Measurements from ENCODE around the gene FAM53B. TPM values are rescaled to one million over a fixed set of nuclear protein-coding genes. Genes with fewer than 3 reads are reported as not detected.

Gene FAM53B
- total and polyA plus RNA-seq, 5 donors = 34.6 to 58.3 (median 49.5) TPM

GRCh38 chr10:124650263-124650662 lies 93.9 kb downstream of the FAM53B start:
- WGBS = 91% methylated on average over 12 of the region's 12 CpGs
- Histone ChIP-seq H3K27me3 (ENCODE audit: control insufficient read depth, insufficient read depth) (no peaks in the 10 kb centered on the region), H3K4me3 (ENCODE audit: low read length) (no peak overlapping the region), H3K27ac (ENCODE audit: low read length) (no peak overlapping the region), H3K9me3 (ENCODE audit: control insufficient read depth, low read length) (no peaks in the 10 kb centered on the region), H3K4me1 (ENCODE audit: control insufficient read depth, insufficient read depth, low read length) (peaks cover 69% of the 10 kb centered on the region)
- DNase-seq (peak in 2 of 3 donors; percentile 18 to 33), ATAC-seq (no peak)
- intact Hi-C loops (cut with DNase I) = no loop called here

DNA sequence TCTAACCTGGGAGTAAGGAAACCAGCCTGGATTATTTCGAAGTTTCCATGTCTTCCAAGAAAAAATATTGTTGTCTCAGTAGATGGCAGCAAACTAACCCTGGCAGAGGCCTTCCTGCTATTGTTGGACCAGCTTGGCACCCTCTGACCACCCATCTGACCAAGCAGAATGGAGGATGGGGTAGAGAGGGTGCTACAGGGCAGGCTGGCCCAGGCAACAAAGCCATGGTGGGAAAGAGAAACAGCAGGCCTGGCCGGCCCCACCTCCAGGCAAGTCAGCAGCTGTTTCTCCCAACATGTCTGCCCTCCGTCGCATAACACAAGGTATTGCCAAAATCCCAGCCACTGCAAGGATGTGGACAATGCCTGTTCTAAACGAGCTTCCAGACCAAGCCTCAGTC lies 95.0 kb downstream of the FAM53B start:
- 25% methylated on average over 5 of the region's 5 CpGs for WGBS
- H3K4me1 ChIP-seq (ENCODE audit: control insufficient read depth, insufficient read depth, low read length) = peaks cover 71% of the 10 kb centered on the region
- no peaks in the 10 kb centered on the region for H3K27me3 ChIP-seq (ENCODE audit: control insufficient read depth, insufficient read depth)
- DNase-seq (peak; percentile 70 to 79 (median 75)), ATAC-seq (peak; percentile 10 to 17)
- H3K9me3 ChIP-seq (ENCODE audit: control insufficient read depth, low read length) = no peaks in the 10 kb centered on the region
- no peak overlapping the region for H3K4me3 ChIP-seq (ENCODE audit: low read length)
- intact Hi-C loops (cut with DNase I) = no loop called here
- peak overlapping the region; percentile 31 for H3K27ac ChIP-seq (ENCODE audit: low read length)

DNA sequence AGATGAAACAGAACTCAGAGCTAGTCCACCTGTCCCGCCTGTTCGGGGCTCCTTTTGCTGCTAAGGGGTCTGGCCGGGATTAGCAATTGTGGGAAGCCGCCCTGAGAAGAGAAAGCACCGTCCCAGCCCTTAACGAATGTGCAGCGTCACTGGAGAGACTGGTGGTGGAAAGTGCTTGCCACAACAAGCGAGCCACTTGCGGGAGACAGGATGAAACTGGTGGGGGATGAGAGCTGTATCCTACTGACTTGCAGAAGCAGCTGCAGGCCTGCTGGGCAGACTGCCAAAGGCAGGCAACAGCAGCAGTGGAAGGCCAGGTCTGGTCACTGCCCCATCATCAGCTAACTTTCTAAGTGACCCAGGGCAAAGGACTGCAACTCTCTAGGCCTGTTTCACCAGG lies 95.4 kb downstream of the FAM53B start:
- 35% methylated on average over 9 of the region's 9 CpGs for WGBS
- DNase-seq (peak; percentile 67 to 89 (median 88)), ATAC-seq (peak; percentile 17 to 38)
- no peaks in the 10 kb centered on the region for H3K9me3 ChIP-seq (ENCODE audit: control insufficient read depth, low read length)
- peak overlapping the region; percentile 31 for H3K27ac ChIP-seq (ENCODE audit: low read length)
- no peaks in the 10 kb centered on the region for H3K27me3 ChIP-seq (ENCODE audit: control insufficient read depth, insufficient read depth)
- intact Hi-C loops (cut with DNase I) = no loop called here
- no peak overlapping the region for H3K4me3 ChIP-seq (ENCODE audit: low read length)
- peaks cover 70% of the 10 kb centered on the region for H3K4me1 ChIP-seq (ENCODE audit: control insufficient read depth, insufficient read depth, low read length)

GRCh38 chr10:124648131-124648475 lies 96.1 kb downstream of the FAM53B start:
- ATAC-seq = no peak
- 49% methylated on average over 7 of the region's 7 CpGs for WGBS
- no peaks in the 10 kb centered on the region for H3K9me3 ChIP-seq (ENCODE audit: control insufficient read depth, low read length)

GRCh38 chr10:124647421-124648130 lies 96.6 kb downstream of the FAM53B start:
- no peaks in the 10 kb centered on the region for H3K27me3 ChIP-seq (ENCODE audit: control insufficient read depth, insufficient read depth)
- peak; percentile 75 to 88 (median 87) for DNase-seq
- H3K9me3 ChIP-seq (ENCODE audit: control insufficient read depth, low read length) = no peaks in the 10 kb centered on the region
- WGBS = 55% methylated on average over 9 of the region's 9 CpGs
- peaks cover 67% of the 10 kb centered on the region for H3K4me1 ChIP-seq (ENCODE audit: control insufficient read depth, insufficient read depth, low read length)
- peak; percentile 51 to 66 for ATAC-seq
- no peak overlapping the region for H3K4me3 ChIP-seq (ENCODE audit: low read length)
- intact Hi-C loops (cut with DNase I) = no loop called here
- H3K27ac ChIP-seq (ENCODE audit: low read length) = peak overlapping the region; percentile 31

More at GRCh38 chr10:124648131-124648475, 96.1 kb downstream of the FAM53B start:
- Histone ChIP-seq H3K4me3 (ENCODE audit: low read length) (no peak overlapping the region), H3K27ac (ENCODE audit: low read length) (peak overlapping the region; percentile 31), H3K27me3 (ENCODE audit: control insufficient read depth, insufficient read depth) (no peaks in the 10 kb centered on the region), H3K4me1 (ENCODE audit: control insufficient read depth, insufficient read depth, low read length) (peaks cover 71% of the 10 kb centered on the region)
- intact Hi-C loops (cut with DNase I) = no loop called here
- peak in 1 of 3 donors; percentile 50 for DNase-seq

DNA sequence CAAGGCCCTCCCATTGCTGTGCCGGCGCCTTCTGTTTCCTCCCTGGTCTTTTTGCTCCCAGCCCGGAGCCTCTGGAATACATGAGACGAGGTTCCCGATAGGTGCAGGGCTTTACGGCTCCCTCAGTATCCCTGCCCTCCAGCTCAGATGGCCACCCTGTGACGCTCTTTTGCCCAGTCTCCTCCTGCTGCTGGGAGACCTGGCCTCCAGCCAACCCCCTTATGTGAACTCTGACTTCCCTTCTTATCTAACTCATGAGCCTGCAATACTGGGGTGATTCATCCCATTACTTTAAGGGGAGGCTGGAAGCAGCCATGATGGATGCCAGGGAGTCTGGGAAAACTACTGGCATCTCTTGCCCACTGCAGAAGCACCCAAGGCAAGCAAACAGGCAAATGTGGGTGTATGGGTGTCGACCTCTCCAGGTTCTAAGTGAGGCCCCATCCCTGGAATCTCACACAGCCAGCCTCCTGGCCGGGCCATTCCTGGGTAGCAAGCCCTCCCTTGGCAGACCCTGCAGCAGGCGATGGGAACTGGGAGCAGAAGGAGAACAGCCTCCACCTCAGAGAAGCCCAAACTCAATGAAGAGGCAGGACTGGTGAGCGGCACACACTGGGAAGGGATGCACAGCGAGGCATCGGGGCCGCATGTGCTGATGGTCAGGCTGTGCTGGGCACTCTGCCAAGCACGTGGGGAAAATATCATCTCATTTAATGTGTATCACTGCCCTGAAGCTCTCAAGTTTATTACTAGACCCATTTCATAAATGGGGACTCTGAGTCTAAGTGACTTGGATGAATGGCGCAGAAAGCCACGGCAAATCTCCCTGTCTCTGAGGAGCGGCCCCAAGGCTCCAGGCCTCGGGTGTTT lies 97.5 kb downstream of the FAM53B start:
- peak overlapping the region; percentile 90 for H3K27ac ChIP-seq (ENCODE audit: low read length)
- H3K9me3 ChIP-seq (ENCODE audit: control insufficient read depth, low read length) = no peaks in the 10 kb centered on the region
- peak; percentile 62 to 81 for ATAC-seq
- WGBS = 63% methylated on average over 19 of the region's 19 CpGs
- intact Hi-C loops (cut with DNase I) = no loop called here
- no peak overlapping the region for H3K4me3 ChIP-seq (ENCODE audit: low read length)
- H3K4me1 ChIP-seq (ENCODE audit: control insufficient read depth, insufficient read depth, low read length) = peaks cover 65% of the 10 kb centered on the region
- peak; percentile 92 to 95 (median 94) for DNase-seq
- H3K27me3 ChIP-seq (ENCODE audit: control insufficient read depth, insufficient read depth) = no peaks in the 10 kb centered on the region

- 86% methylated on average over 13 of the region's 13 CpGs for WGBS
- Histone ChIP-seq H3K27me3 (ENCODE audit: control insufficient read depth, insufficient read depth) (no peaks in the 10 kb centered on the region), H3K4me1 (ENCODE audit: control insufficient read depth, insufficient read depth, low read length) (peaks cover 71% of the 10 kb centered on the region), H3K4me3 (ENCODE audit: low read length) (no peak overlapping the region), H3K9me3 (ENCODE audit: control insufficient read depth, low read length) (no peaks in the 10 kb centered on the region), H3K27ac (ENCODE audit: low read length) (peak overlapping the region; percentile 90)
- DNase-seq (peak; percentile 21 to 64 (median 55)), ATAC-seq (no peak)
- intact Hi-C loops (cut with DNase I) = no loop called here
Measured at GRCh38 chr10:124645467-124646095, 98.6 kb downstream of the FAM53B start.

DNA sequence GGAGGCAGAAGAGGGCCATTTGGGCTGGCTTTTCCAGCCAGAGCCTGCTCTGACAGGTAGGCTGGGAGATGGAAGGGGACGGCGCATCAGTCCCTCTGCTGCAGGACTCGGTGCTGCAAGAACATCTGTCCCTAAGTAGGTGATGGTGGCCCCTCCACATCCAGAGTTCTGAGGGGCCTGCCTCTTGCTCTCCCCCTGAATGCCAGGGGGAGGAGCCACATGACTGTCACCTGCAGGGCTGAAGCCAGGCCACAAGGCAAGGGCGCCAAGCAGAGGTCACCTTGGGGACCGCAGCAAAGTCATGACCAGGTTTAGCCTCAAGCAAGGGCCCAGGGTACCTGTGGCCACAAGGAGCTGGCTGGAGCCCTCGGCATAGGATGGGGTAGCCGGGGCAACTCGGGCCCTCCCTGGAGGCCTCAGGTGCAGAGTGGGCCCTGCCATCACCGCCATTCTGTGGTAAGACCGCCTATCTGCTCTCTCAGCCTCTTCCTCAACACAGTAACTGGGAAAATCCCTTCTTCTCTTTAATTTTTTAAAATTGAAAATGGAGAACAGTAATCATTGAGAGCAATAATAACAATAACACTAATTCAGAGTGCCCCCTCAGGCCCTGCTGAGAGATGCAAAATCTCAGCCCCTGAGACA lies 99.3 kb downstream of the FAM53B start:
- WGBS = 93% methylated on average over 10 of the region's 10 CpGs
- intact Hi-C loops (cut with DNase I) = loop anchor here in 1 of 4 donors (5.0 kb wide), 1 partner anchor 32 kb away; no protein-coding TSS in a partner anchor
- H3K9me3 ChIP-seq (ENCODE audit: control insufficient read depth, low read length) = no peaks in the 10 kb centered on the region
- H3K27me3 ChIP-seq (ENCODE audit: control insufficient read depth, insufficient read depth) = no peaks in the 10 kb centered on the region
- ATAC-seq (no peak), DNase-seq (peak; percentile 18 to 48 (median 29))
- peaks cover 74% of the 10 kb centered on the region for H3K4me1 ChIP-seq (ENCODE audit: control insufficient read depth, insufficient read depth, low read length)
- no peak overlapping the region for H3K27ac ChIP-seq (ENCODE audit: low read length)
- H3K4me3 ChIP-seq (ENCODE audit: low read length) = no peak overlapping the region

GRCh38 chr10:124644236-124644635 lies 99.9 kb downstream of the FAM53B start:
- Histone ChIP-seq H3K4me1 (ENCODE audit: control insufficient read depth, insufficient read depth, low read length) (peaks cover 72% of the 10 kb centered on the region), H3K27ac (ENCODE audit: low read length) (peak overlapping the region; percentile 10), H3K9me3 (ENCODE audit: control insufficient read depth, low read length) (no peaks in the 10 kb centered on the region), H3K4me3 (ENCODE audit: low read length) (no peak overlapping the region), H3K27me3 (ENCODE audit: control insufficient read depth, insufficient read depth) (no peaks in the 10 kb centered on the region)
- WGBS = 79% methylated on average over 4 of the region's 4 CpGs
- peak in 1 of 3 donors; percentile 10 for DNase-seq
- no peak for ATAC-seq
- intact Hi-C loops (cut with DNase I) = loop anchor here in 1 of 4 donors (5.0 kb wide), 1 partner anchor 33 kb away; no protein-coding TSS in a partner anchor

DNA sequence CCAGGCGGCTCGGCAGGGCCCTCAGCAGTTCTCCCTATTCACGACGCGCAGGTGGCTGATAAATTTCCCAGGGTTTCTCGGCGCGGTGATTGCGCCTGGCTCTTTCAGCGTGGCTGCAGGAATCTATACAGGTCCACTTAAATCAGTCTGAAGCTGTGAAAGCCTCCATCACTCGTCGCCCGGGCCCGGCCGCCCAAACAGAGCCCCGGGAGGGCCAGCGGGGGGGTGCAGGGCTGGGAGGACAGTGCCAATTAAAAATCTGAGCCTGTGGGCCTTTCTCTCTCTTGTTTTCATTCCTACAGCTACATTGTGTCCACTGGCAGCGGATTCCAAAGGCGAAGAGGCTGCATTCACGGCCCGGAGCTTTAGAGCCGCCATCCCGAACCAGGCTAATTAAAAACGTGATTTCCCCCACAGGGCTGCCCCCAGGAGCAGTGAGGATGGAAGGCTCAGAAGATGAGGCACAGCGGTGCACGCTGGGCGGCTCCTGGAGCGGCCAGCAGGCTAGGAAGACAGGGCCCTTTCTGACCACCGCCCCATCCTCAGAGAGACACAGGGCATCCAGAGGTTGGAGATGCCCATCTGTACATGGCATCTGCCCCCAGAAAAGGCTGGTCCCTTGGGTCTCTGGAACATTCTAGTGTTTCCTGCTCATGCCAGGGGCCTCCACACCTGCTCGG lies 100.7 kb downstream of the FAM53B start:
- Histone ChIP-seq H3K9me3 (ENCODE audit: control insufficient read depth, low read length) (no peaks in the 10 kb centered on the region), H3K27ac (ENCODE audit: low read length) (peak overlapping the region; percentile 10), H3K27me3 (ENCODE audit: control insufficient read depth, insufficient read depth) (no peaks in the 10 kb centered on the region), H3K4me1 (ENCODE audit: control insufficient read depth, insufficient read depth, low read length) (peaks cover 67% of the 10 kb centered on the region), H3K4me3 (ENCODE audit: low read length) (no peak overlapping the region)
- ATAC-seq (no peak), DNase-seq (peak; percentile 4 to 56 (median 48))
- intact Hi-C loops (cut with DNase I) = loop anchor here in 1 of 4 donors (5.0 kb wide), 1 partner anchor 34 kb away; no protein-coding TSS in a partner anchor
- WGBS = 74% methylated on average over 30 of the region's 30 CpGs
